HG02642 (cell line): ENCODE results near the gene PGLYRP3.
"Not testable (repeated sequence)": the region's sequence is repeated elsewhere in the genome, so short reads cannot be mapped to it uniquely, and the experiment has no call there.

Source experiments
- ATAC-seq: cut with Tn5 transposase; IDR thresholded peaks from one replicate; pipeline ENCODE4 v1.9.1; 2021; ENCODE audit warnings: mild to moderate bottlenecking; ENCODE audit not compliant: unreplicated experiment, poor library complexity

The PGLYRP3 gene

DNA sequence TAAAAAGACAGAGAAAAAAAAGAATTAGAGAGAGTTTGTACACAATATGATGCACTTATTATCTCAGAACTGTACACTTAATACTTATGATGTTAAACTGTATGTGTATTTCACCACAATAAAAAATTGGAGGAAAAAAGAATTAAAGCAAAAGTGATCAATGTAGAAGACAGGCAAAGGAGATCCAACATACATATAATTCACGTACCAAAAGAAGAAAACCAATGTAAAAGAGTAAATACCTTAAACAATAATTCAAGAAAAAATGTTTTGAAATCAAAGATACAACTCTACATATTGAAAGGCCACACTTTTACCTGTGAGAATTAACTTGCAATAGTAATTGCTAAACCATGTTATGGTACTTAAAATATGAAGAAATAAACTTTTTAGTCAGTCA, 9.8 kb upstream of the PGLYRP3 start:
- ATAC-seq, result no peak

DNA sequence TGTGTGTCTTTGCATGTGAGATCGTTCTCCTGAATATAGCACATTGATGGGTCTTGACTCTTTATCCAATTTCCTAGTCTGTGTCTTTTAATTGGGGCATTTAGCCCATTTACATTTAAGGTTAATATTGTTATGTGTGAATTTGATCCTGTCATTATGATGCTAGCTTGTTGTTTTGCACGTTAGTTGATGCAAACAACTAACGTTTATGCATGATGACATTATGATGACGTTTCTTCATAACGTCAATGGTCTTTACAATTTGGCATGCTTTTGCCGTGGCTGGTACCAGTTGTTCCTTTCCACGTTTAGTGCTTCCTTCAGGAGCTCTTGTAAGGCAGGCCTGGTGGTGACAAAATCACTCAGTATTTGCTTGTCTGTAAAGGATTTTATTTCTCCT, 5.4 kb upstream of the PGLYRP3 start:
- not testable (repeated sequence) for ATAC-seq

DNA sequence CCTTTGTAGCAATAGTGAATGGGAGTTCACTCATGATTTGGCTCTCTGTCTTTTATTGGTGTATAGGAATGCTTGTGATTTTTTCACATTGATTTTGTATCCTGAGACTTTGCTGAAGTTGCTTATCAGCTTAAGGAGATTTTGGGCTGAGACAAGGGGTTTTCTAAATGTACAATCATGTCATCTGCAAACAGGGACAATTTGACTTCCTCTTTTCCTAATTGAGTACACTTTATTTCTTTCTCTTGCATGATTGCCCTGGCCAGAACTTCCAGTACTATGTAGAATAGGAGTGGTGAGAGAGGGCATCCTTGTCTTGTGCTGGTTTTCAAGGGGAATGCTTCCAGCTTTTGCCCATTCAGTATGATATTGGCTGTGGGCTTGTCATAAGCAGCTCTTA, 3.3 kb upstream of the PGLYRP3 start:
- not testable (repeated sequence) for ATAC-seq

DNA sequence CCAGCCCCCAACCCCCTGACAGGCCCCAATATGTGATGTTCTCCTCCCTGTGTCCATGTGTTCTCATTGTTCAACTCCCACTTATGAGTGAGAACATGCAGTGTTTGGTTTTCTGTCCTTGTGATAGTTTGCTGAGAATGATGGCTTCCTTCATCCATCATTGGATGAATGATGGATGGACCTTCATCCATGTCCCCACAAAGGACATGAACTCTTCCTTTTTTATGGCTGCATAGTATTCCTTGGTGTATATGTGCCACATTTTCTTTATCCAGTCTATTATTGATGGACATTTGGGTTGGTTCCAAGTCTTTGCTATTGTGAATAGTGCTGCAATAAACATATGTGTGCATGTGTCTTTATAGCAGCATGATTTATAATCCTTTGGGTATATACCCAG, 1.6 kb upstream of the PGLYRP3 start:
- not testable (repeated sequence) for ATAC-seq

DNA sequence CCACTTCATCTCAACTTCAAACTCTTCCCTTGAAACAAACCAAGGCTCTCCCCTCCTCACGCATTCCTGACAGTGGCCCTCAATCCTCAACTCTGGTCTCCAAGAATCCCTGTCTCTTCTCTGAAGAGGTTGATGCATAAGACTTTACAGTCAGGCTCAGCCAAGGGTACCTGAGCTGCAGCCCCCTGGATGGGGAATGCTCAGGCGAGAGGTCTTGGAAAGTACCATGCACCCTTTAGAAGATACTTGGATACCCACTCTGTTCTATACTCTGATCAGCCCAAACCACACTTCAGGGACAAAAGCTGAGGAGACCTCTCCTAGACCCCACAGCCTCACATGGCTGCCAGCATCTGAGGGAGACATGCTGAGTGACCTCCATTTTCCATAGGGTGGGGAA, 536 bp upstream of the PGLYRP3 start:
- no peak for ATAC-seq

DNA sequence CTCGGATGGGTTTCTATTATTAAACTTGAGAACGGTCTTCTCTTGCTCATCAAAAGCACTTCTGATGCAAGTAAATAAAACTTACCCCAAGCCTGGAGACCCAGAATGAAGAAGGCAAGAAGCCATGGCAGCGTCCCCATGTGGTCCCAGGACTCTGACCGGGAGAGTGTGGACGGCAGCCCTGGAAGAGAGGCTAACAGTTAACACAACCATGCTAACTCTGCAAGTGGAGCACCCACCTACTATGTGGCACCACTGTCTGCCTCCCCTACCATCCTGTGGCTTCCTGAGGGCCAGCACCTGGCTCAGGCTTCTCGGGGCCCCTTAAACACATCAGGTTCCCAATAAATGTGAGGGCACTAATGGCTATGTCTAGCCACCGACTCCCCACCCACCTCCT, 2.2 kb downstream of the PGLYRP3 start:
- no peak for ATAC-seq

DNA sequence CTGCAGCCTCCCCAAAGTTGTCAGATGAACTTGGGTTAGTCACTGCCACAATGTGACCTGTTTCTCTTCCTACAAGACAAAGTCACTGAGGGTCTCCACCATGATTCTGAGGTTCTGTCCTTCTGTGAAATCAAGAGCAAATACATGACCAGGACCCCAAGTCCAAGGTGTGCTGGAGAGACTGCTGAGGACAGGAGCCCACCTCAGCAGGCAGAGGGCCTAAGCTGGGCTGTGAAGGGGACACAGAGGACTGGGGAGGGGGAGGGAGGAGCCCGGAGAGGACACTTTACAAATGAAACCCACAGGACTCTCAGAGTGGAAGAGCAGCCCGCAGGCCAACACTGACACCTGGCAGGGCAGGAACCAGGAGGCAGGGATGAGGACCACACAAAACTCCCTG, 3.3 kb downstream of the PGLYRP3 start:
- ATAC-seq, result no peak

DNA sequence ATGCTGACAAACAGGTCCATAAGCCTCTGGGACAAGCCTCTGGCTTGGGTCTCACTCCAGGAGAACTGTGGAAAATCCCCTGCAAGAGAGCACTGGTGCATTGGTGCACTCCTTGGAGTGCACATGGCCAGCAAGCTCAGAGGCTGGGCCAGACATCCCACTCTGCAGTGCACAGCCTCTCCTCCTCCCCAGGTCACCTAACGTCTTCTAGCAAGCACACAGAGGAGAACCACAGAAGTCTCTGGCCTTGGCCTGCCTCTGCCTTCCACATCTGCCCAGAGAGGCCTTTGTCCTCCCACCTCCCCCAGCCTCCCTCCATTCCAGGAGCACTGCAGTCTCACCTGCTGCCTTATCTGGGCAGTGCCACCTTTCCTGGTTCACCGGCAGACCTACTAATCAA, 4.2 kb downstream of the PGLYRP3 start:
- no peak for ATAC-seq

DNA sequence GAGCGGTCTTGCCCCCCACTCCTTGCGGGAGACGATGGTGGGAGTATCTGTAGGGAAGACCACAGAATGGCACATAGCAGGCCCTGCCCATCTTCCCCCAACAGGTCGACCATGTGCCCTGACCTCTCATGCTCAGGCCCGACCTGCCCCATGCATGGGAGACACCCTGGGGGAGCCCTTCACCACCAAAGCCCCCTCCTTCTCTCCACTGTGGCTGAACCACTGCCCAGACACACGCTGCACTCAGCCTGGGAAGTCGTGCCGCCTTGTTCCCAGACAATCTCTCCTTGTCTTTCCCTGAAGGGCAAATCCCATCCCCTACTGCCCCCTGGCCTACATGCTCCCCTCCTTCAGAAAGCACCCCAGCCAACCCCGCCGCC, 5.5 kb downstream of the PGLYRP3 start:
- no peak for ATAC-seq

DNA sequence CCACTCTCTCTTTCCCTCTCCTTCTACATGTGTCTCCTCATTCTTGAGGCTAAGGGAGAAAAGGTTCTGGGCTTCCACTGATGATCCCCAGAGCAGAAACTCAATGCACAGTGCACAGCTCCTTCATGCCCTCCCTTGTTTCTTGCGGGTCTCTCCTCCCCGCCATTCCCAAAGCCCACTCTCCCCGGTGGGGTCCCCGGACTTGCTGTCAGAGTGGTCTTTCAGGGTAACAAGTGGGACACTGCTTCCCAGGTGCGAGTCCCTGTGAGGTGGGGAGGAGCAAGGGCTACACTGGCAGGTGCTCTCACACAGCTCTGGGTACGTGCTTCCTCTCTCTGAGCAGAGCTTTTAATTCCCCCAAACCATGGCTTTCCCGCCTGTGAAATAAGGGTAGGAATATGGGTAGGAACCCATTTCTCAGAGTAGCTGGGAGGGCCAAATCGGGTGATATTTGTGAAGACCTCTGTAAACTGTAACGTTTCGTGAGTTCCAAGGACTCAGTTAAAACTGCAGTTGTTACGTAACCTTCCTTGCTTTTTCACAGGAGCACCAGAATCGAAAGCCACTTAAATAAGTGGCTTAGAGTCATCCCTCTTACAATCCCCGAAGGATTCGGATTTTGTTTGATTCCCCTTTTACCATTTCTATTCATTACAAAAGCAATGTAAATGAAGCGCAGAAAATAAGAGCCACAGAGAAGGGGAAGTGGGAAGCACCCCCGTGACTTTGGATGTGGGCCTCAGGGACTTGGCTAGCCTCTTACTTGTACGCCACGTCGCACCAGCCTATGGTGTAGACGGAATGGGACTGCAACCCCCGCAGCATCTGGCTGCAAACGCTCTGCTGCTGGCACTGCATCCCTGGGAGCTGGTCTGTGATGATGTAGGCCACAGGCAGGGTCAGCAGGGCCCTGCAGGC, 6.2 kb downstream of the PGLYRP3 start:
- ATAC-seq, result no peak

DNA sequence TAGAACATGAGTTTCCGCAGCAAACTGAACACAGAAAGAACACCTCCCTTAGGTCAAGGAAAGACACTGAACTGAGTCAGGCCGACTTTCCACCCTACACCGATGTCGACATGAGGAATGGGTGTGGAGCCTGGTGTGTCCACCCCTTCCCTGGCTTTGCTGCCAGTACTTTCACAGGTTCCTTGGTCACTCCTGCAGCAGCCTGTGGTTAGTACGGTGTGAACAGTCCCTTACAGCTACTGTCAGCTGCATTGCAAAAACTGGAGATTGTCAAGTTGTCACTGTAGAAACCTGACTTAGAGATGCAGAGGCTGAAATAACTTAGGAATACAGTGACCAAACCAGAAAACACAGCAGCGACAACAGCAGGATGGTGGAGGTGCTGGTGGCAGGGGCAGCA, 7.1 kb downstream of the PGLYRP3 start:
- ATAC-seq, result no peak

DNA sequence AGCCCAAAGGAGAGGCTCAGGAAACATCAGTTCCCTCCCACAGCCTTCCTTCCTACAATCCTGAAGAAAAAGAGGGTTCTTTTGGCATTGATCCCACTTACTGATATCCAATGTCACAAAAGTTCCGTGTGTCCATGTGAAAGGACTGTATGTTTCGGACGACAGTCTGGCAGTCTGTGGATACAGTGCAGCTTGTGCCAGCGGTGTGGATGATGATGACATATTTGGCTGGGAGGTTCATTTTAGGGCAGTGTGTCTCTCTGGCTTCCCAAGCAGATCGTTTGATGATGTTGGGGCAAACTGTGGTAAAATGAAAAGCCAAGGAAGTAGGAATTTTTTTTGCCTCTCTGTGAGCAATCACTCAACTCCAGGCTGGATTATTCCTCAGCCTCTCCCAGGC, 10.4 kb downstream of the PGLYRP3 start:
- ATAC-seq, result no peak

DNA sequence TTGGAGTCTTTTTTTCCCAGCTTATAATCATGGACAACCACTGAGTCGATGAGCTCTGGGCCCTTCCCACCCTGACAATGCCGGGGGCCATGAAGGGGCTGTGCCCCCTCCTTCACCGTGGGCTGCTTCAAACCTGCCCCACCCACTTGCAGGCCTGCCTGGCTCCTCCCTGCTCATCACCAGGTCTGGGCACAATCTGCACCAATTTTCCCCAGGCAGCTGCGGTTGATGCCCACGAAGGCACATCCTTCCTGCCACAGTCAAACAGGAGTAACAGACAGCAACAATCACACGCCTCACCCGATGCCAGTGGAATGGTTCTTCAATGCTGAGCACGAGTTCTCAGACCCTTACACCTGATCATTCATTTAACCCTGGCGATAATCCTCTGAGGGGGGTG, 18.9 kb downstream of the PGLYRP3 start:
- no peak for ATAC-seq

DNA sequence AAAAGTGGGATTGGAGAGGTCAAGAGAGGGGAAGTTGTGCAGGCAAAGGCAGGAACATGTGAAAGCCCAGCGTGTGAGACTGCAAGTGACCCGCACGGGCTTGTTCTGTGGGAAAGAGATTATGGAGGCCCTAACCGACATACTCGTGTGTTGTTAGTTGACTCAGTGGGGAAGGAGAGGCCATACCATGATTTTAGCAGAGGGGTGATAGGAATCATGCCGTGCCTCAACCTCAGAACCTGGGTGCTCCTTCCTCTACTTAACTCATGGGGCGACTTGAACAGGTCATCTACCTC, 19.3 kb downstream of the PGLYRP3 start:
- ATAC-seq, result no peak

DNA sequence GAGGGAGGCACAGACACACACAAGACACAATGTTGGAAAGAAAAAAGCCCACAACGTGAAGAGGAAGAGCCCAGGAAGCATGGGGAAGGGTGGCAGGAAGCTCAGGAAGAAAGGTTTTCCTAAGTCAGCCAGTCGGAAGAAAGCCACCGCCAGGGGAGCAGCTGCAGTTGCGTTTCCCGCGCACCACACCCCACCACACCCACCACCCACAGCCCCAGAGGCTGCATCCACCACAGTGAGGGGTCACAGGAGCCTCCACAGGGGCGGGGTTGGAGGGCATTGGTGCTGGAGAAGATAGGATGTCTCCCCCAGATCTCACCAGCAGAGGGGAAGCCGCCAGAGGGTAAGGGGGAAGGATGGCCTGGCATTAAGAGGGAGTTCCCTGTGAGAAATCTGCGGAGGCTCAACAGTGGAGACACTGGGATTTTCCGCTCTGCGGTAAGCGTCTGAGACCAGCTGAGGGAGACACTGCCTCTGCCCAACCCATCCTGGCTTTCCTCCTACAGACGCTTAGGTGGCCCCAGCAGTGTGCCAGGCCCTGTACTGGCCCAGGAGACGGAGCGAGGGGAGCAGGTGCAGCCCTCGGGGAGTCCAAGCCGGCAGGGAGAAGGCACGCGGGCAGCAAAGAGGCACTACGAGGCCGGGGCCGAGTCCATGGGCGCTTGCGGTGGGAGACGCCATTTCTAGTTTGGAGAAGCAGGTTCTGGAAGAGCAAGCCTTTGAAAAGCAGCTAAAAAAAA, 19.8 kb downstream of the PGLYRP3 start:
- ATAC-seq, result no peak

DNA sequence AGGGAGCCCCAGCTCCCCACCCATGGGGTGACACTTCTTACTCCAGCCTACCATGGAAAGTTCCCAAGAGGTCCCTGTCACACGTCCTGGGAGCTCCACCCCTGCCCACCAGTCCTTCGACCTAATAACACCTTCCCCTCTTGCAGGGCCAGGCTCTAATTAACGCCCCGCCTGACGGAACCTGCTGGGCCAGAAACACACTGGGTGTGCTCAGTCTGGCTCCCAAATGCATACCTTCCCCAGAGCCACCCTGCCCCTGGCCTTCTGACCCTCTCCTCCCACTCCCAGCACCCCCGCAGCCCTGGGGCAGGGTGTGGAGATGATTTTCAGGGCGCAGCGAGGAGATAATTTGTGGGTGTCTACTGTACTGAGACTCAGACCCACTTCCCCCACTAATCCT, 20.6 kb downstream of the PGLYRP3 start:
- ATAC-seq, result no peak

DNA sequence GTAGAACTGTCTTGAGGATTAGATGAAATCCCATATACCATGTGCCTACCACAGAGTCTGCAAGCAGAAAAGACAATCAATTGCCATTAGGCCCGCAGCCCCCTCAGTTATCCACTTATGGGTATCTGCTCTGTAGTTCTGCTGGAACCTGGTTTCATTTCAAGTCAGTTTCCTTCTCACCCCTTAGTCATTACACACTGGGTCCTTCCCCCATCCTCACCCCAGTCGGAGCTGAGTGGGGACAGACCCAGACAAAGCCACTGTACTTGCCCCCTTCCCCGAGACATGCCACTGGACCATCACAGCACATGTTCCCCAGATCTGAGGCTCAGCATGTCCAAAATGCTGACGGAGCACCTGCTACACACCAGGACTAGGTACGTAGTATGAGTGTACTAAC, 21.2 kb downstream of the PGLYRP3 start:
- no peak for ATAC-seq

DNA sequence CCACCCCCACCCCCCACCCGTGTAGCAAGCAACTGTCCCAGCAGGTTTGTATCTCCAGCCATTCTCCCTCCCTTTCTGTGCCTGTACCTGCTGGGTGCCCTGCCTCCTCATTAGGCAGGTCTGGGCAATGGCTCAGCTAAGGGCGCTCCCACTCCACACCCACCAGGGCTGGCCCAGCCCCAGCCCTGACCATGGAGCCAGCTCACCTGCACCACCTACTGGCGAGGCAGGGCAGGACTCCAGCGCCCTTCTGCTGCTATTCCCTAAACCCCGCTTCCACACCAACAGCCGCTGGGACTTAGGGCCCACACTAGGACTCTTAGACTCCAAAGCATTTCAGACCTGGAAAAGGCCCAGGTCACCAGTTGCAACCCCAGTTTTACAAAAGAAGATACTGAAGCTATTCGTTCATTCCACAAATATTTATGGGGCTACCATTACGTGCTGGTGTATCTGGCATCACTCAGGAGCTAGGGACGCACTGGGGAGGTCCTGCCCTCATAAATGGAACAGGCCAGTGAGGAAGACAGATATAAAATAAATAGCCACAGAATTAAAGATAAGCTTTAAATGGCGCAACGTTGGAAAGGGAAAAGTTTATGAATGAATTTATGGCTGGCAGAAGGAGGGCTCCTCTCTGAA, 24.0 kb downstream of the PGLYRP3 start:
- ATAC-seq, result no peak

DNA sequence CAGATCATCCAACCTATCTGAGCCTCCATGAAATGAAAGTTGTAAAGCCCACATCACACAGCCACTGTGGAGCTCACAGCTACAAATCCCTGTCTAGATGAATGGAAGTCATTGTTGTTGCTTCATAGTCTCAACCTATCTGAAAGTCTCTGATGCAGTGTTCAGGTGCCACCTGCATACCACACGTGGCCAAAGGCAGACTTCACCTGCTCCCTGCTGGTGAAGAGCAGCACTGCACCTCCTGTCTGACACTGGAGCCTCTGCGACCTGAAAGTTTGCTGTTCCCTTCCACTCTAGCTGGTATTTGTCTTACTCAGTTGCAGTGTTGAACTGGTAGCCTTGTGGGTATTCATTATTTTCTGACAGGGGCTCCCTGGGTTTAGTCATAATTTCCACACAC, 34.9 kb downstream of the PGLYRP3 start:
- ATAC-seq, result peak; percentile 74

DNA sequence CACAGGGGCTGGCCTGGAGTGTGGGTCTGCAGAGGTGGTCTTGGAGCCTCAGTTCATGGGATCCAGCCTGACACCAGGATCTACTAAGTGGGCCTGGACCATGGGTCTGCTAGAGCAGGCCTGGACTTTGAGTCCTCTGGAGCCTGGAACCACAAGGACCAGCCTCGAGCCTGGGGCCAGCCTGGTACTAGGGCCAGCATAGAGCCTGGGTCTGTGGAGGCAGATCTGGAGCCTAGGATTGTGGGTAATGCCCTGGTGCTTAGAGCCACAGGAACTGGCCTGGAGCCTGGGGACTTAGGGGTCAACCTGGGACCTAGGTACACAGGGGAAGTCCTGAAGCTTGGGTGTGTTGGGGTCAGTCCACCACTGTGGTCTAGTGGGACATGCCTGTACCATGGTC, 40.6 kb downstream of the PGLYRP3 start:
- ATAC-seq, result no peak

DNA sequence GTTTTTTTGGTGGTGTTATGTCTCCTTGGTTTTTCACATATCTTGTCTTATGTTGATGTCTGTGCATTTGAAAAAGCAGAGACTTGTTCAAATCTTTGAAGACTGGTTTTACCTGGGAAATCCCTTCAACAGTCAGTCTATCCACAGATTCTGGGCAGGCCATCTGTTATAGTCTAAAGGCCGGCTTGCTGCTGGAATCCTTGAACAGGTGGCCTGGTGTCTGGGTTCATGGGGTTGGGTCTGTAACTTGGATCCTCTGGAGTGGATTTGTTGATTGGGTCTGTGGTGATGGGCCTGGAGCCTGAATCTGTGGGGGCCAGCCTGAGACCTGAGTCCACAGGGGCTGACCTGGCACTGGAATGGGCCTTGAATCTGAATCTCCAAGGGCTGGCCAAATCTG, 41.0 kb downstream of the PGLYRP3 start:
- ATAC-seq, result no peak
